ENCODE results near the gene WASF2. TPM values are rescaled to one million over a fixed set of nuclear protein-coding genes. Genes with fewer than 3 reads are reported as not detected.

The WASF2 gene
- total and polyA plus RNA-seq, 2 of the 13 experiments (the other 11 are each of a cell fraction or from before 2014, with no cell fraction given), result 10.4 to 27.7 TPM

GRCh38 chr1:27357281-27358037, 132.5 kb downstream of the WASF2 start (continued):
- TF ChIP-seq HOXA5 (CRISPR knock-in tag; IDR thresholded peaks at IDR 0.05) (0 out of 2 replicates have a peak, but pooled peaks have one; percentile 45), ZNF883 (CRISPR knock-in tag; IDR thresholded peaks at IDR 0.05; ENCODE audit: not compliant biosample characterization) (no peak), ONECUT2 (CRISPR knock-in tag; IDR thresholded peaks at IDR 0.05) (no peak), ZNF616 (CRISPR knock-in tag; IDR thresholded peaks at IDR 0.05; ENCODE audit: low read depth) (no peak), SP1 (IDR thresholded peaks at IDR 0.05) (no peak), SP1 (CRISPR knock-in tag; IDR thresholded peaks at IDR 0.05) (peak; percentile 63; the same call in 1 of the 2 replicates), JDP2 (CRISPR knock-in tag; IDR thresholded peaks at IDR 0.05; ENCODE audit: borderline replicate concordance) (no peak), RELA (CRISPR knock-in tag; IDR thresholded peaks at IDR 0.05) (no peak), ZNF101 (CRISPR knock-in tag; IDR thresholded peaks at IDR 0.05; ENCODE audit: borderline replicate concordance, low read depth) (no peak), ZNF850 (CRISPR knock-in tag; conservative IDR thresholded peaks at IDR 0.05) (0 out of 2 replicates have a peak, but pooled peaks have one; percentile 34), ZFP90 (CRISPR knock-in tag; IDR thresholded peaks at IDR 0.05; ENCODE audit: borderline replicate concordance) (no peak), LBX2 (CRISPR knock-in tag; IDR thresholded peaks at IDR 0.05; ENCODE audit: borderline replicate concordance) (no peak), NAIF1 (CRISPR knock-in tag; IDR thresholded peaks at IDR 0.05; ENCODE audit: borderline replicate concordance) (no peak), ZNF563 (CRISPR knock-in tag; IDR thresholded peaks at IDR 0.05) (no peak), TOE1 (CRISPR knock-in tag; IDR thresholded peaks at IDR 0.05) (no peak), REXO4 (CRISPR knock-in tag; IDR thresholded peaks at IDR 0.05; ENCODE audit: borderline replicate concordance) (no peak), PATZ1 (CRISPR knock-in tag; IDR thresholded peaks at IDR 0.05) (no peak), ZNF44 (CRISPR knock-in tag; IDR thresholded peaks at IDR 0.05) (no peak), ZNF777 (CRISPR knock-in tag; IDR thresholded peaks at IDR 0.05) (peak; percentile 29; the same call in 1 of the 2 replicates), SMARCE1 (IDR thresholded peaks at IDR 0.05; ENCODE audit: borderline replicate concordance) (no peak), ARNTL (CRISPR knock-in tag; IDR thresholded peaks at IDR 0.05) (no peak), ZFX (CRISPR knock-in tag; IDR thresholded peaks at IDR 0.05; ENCODE audit: low read depth) (peak; percentile 36), DMAP1 (CRISPR knock-in tag; IDR thresholded peaks at IDR 0.05) (no peak), MXI1 (IDR thresholded peaks at IDR 0.05; ENCODE audit: borderline replicate concordance, low read depth, low read length) (no peak; the same call in 2 of the 3 replicates), FIP1L1 (IDR thresholded peaks at IDR 0.05; ENCODE audit: borderline replicate concordance, insufficient read depth, low read depth, low read length) (no peak)
- TF ChIP-seq, protein P1, sequence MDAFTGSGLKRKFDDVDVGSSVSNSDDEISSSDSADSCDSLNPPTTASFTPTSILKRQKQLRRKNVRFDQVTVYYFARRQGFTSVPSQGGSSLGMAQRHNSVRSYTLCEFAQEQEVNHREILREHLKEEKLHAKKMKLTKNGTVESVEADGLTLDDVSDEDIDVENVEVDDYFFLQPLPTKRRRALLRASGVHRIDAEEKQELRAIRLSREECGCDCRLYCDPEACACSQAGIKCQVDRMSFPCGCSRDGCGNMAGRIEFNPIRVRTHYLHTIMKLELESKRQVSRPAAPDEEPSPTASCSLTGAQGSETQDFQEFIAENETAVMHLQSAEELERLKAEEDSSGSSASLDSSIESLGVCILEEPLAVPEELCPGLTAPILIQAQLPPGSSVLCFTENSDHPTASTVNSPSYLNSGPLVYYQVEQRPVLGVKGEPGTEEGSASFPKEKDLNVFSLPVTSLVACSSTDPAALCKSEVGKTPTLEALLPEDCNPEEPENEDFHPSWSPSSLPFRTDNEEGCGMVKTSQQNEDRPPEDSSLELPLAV (CRISPR knock-in tag; conservative IDR thresholded peaks at IDR 0.05; ENCODE audit: low read depth), result no peak
